ENCODE results near the gene SCARF2. TPM values are rescaled to one million over a fixed set of nuclear protein-coding genes. Genes with fewer than 3 reads are reported as not detected.

SCARF2 gene
- total RNA-seq, 2 experiments from 2014 or later, result 2.5 to 3.1 TPM

- H3K27ac ChIP-seq (ENCODE audit: low read depth in 1 of 2, low read length in 2 of 2), result no peak overlapping the region
- intact Hi-C loops (cut with DNase I, micrococcal nuclease), result no loop called here
- no peaks in the 10 kb centered on the region for H3K27me3 Mint-ChIP-seq
- no peaks in the 10 kb centered on the region for H3K27me3 ChIP-seq (ENCODE audit: control insufficient read depth in 1 of 2, insufficient read depth in 2 of 2, low read length in 2 of 2)
- ChIA-PET POLR2A (no interaction called here), CTCF (no interaction called here)
- H3K27ac Mint-ChIP-seq, result no peak overlapping the region
- no peak overlapping the region for H3K4me3 ChIP-seq (ENCODE audit: low read length)
- no peaks in the 10 kb centered on the region for H3K4me1 Mint-ChIP-seq (ENCODE audit: low read depth)
- no peaks in the 10 kb centered on the region for H3K9me3 Mint-ChIP-seq
- peaks cover 51% of the 10 kb centered on the region for H3K36me3 Mint-ChIP-seq (ENCODE audit: low read depth)
- peaks cover 39% of the 10 kb centered on the region for H3K36me3 ChIP-seq (ENCODE audit: insufficient read depth, low read length)
- no peak overlapping the region for H3K4me3 Mint-ChIP-seq
- H3K9me3 ChIP-seq (ENCODE audit: control insufficient read depth in 1 of 2, insufficient read depth in 1 of 2, low read length in 2 of 2), result no peaks in the 10 kb centered on the region
- no peak for TF ChIP-seq CTCF (IDR thresholded peaks at IDR 0.05)
- DNase-seq (no peak), ATAC-seq (ENCODE audit: poor library complexity) (no peak)
- H3K4me1 ChIP-seq (ENCODE audit: insufficient read depth, low read length), result no peaks in the 10 kb centered on the region
Observed at GRCh38 chr22:20446383-20446970, 8.9 kb upstream of the SCARF2 start.

GRCh38 chr22:20444325-20444724 lies 6.7 kb upstream of the SCARF2 start:
- no peak for TF ChIP-seq CTCF (IDR thresholded peaks at IDR 0.05)
- H3K4me3 Mint-ChIP-seq, result no peak overlapping the region
- H3K27me3 ChIP-seq (ENCODE audit: control insufficient read depth in 1 of 2, insufficient read depth in 2 of 2, low read length in 2 of 2), result no peaks in the 10 kb centered on the region
- H3K4me1 ChIP-seq (ENCODE audit: insufficient read depth, low read length), result no peaks in the 10 kb centered on the region
- H3K9me3 ChIP-seq (ENCODE audit: control insufficient read depth in 1 of 2, insufficient read depth in 1 of 2, low read length in 2 of 2), result no peaks in the 10 kb centered on the region
- H3K4me3 ChIP-seq (ENCODE audit: low read length), result no peak overlapping the region
- H3K27ac ChIP-seq (ENCODE audit: low read depth in 1 of 2, low read length in 2 of 2), result no peak overlapping the region
- H3K27me3 Mint-ChIP-seq, result peaks cover 3% of the 10 kb centered on the region
- H3K36me3 Mint-ChIP-seq (ENCODE audit: low read depth), result peaks cover 44% of the 10 kb centered on the region
- POLR2A ChIA-PET, result no interaction called here
- intact Hi-C loops (cut with DNase I, micrococcal nuclease), result no loop called here
- peaks cover 3% of the 10 kb centered on the region for H3K4me1 Mint-ChIP-seq (ENCODE audit: low read depth)
- no peaks in the 10 kb centered on the region for H3K9me3 Mint-ChIP-seq
- CTCF ChIA-PET, result no interaction called here
- DNase-seq (no peak), ATAC-seq (ENCODE audit: poor library complexity) (no peak)
- peaks cover 39% of the 10 kb centered on the region for H3K36me3 ChIP-seq (ENCODE audit: insufficient read depth, low read length)
- no peak overlapping the region for H3K27ac Mint-ChIP-seq

- peaks cover 39% of the 10 kb centered on the region for H3K36me3 ChIP-seq (ENCODE audit: insufficient read depth, low read length)
- no peak for TF ChIP-seq CTCF (IDR thresholded peaks at IDR 0.05)
- CTCF ChIA-PET, result no interaction called here
Observed at GRCh38 chr22:20442485-20443284, 5.1 kb upstream of the SCARF2 start.

More at GRCh38 chr22:20442485-20443284, 5.1 kb upstream of the SCARF2 start:
- DNase-seq (no peak), ATAC-seq (ENCODE audit: poor library complexity) (no peak)
- H3K9me3 ChIP-seq (ENCODE audit: control insufficient read depth in 1 of 2, insufficient read depth in 1 of 2, low read length in 2 of 2), result no peaks in the 10 kb centered on the region
- H3K27me3 Mint-ChIP-seq, result peaks cover 11% of the 10 kb centered on the region
- H3K4me3 ChIP-seq (ENCODE audit: low read length), result no peak overlapping the region
- H3K27me3 ChIP-seq (ENCODE audit: control insufficient read depth in 1 of 2, insufficient read depth in 2 of 2, low read length in 2 of 2), result peaks cover 7 to 8% of the 10 kb centered on the region in 2 experiments
- H3K27ac Mint-ChIP-seq, result no peak overlapping the region
- peaks cover 8% of the 10 kb centered on the region for H3K4me1 ChIP-seq (ENCODE audit: insufficient read depth, low read length)
- POLR2A ChIA-PET, result no interaction called here
- H3K4me3 Mint-ChIP-seq, result no peak overlapping the region
- H3K36me3 Mint-ChIP-seq (ENCODE audit: low read depth), result peaks cover 49% of the 10 kb centered on the region
- intact Hi-C loops (cut with DNase I, micrococcal nuclease), result no loop called here
- no peak overlapping the region for H3K27ac ChIP-seq (ENCODE audit: low read depth in 1 of 2, low read length in 2 of 2)
- H3K9me3 Mint-ChIP-seq, result no peaks in the 10 kb centered on the region
- peaks cover 11% of the 10 kb centered on the region for H3K4me1 Mint-ChIP-seq (ENCODE audit: low read depth)
